ENCODE results near the gene CNTFR. TPM values are rescaled to one million over a fixed set of nuclear protein-coding genes. Genes with fewer than 3 reads are reported as not detected.

Gene CNTFR
- total RNA-seq, 2 donors from 2014 or later, result 1.6 to 16.8 TPM

DNA sequence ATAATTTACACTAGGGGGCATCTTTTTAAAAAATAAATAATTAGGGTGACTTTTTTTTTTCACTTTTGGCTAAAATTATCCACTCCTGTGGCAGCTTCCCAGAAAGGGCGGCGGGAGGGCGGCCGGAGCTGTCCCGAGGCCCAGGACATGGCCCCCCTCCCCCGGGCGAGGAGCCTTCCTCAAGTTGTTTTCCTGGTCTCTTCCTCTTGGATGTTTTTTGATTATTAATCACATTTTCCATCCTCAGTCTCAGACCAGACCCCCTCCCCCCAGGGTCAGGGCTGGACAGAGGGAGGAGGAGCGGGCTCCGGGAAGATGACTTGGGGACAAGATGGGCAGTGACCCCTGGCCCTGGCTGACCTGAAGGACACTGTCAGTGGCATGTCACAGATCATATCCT is 4.7 kb upstream of the CNTFR start:
- no peaks in the 10 kb centered on the region for H3K9me3 ChIP-seq
- H3K27ac ChIP-seq, result no peak overlapping the region
- H3K36me3 ChIP-seq (replicated peaks in 1 of 2; ENCODE audit: insufficient read depth in 1 of 2, low read depth in 2 of 2), result no peaks in the 10 kb centered on the region
- no peak for TF ChIP-seq POLR2A (IDR thresholded peaks at IDR 0.05)
- TF ChIP-seq, protein P1, sequence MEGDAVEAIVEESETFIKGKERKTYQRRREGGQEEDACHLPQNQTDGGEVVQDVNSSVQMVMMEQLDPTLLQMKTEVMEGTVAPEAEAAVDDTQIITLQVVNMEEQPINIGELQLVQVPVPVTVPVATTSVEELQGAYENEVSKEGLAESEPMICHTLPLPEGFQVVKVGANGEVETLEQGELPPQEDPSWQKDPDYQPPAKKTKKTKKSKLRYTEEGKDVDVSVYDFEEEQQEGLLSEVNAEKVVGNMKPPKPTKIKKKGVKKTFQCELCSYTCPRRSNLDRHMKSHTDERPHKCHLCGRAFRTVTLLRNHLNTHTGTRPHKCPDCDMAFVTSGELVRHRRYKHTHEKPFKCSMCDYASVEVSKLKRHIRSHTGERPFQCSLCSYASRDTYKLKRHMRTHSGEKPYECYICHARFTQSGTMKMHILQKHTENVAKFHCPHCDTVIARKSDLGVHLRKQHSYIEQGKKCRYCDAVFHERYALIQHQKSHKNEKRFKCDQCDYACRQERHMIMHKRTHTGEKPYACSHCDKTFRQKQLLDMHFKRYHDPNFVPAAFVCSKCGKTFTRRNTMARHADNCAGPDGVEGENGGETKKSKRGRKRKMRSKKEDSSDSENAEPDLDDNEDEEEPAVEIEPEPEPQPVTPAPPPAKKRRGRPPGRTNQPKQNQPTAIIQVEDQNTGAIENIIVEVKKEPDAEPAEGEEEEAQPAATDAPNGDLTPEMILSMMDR (IDR thresholded peaks at IDR 0.05), result no peak
- no peak overlapping the region for H3K4me3 ChIP-seq
- no peaks in the 10 kb centered on the region for H3K27me3 ChIP-seq
- DNase-seq (no peak), ATAC-seq (no peak)
- peaks cover 33% of the 10 kb centered on the region for H3K4me1 ChIP-seq
- 65 to 68% methylated on average over 9 of the region's 9 CpGs for WGBS, 2 donors
- intact Hi-C loops (cut with DNase I), result loop anchor here (5.0 to 10.0 kb wide), 2 partner anchors 159 to 187 kb away; no protein-coding TSS in a partner anchor

DNA sequence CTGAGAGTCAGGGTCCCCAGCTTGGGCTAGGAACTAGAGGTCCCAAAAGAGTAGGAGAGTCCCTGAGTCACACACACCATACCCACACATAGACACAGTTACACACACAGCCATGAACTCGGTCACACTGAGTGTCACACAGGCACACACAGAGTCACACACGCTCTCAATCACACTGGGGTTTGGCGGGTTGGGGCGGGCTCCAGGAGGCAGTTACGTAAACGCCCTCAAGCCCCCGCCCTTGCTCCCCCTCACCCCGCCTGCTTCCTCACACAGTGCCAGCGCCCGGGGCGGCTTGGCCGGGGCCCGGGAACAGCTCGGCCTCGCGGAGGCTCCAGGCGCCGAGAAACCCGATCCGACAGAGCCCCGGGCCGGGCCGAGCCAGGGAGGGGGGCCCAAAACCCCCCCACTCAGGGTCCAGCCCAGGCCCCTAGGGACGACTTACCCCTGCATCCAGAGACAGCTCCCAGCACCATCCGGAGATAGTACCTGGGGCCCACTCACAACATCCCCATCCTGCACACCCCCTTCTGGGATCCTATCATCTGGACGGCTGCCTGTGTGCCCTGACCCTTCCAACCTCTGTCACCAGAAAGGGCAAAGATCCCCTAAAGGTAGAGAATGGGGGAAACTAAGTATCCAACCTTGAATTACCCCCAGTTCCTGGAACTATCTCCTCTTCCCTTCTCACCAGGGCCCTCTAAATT is 3.5 kb upstream of the CNTFR start:
- H3K27me3 ChIP-seq, result peaks cover 0 to 3% of the 10 kb centered on the region in 2 donors

DNA sequence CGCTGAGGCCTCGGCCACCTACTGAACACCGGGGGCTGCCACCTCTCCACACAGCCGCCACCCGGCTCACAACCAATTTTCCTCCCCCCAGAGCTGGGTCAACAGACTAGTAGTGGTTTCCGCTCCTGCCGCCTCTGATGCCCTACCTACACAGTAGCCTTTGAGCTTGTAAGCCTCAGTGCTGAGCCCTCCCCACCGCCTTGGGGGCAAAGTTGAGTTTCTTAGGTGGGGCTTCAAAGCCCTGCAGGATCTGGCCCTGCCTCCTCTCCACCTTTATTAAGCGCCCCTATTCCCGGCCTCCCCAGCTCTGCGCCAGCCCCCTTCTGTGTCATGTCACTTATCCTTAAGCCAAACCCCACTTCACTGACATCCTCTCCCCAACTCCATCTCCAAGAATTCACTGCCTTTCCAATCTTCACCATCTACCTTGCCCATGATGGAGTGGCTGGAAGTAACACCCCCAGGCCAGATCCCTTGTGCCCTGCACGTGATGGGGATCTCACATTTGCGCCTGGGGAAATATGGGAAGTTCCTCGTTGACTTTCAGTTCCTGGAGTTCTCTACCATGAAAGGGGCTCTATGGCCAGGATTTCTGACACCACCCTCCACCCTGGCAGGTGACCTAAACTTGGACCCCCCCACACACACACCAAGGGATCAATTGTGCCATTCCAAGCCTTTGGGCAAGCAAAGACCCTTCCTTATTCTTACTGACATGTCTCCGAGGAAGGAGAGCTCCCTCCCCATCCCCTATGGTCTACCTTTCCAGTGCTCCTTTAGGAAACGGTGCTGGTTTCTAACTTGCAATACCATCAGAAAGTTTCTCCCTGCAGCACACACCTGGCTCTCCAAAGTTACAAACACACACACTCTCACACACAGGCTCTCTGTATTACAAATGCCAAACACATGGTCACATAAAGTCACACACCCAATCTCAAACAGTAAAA is 2.7 kb upstream of the CNTFR start:
- Histone ChIP-seq H3K36me3 (replicated peaks in 1 of 2; ENCODE audit: insufficient read depth in 1 of 2, low read depth in 2 of 2) (no peaks in the 10 kb centered on the region), H3K4me1 (peaks cover 40% of the 10 kb centered on the region), H3K4me3 (no peak overlapping the region), H3K27me3 (peaks cover 0 to 3% of the 10 kb centered on the region in 2 donors), H3K9me3 (no peaks in the 10 kb centered on the region), H3K27ac (no peak overlapping the region)
- 32 to 35% methylated on average over 12 to 16 of the region's 16 CpGs for WGBS, 2 donors
- no peak for TF ChIP-seq POLR2A (IDR thresholded peaks at IDR 0.05)
- TF ChIP-seq, protein P1 (IDR thresholded peaks at IDR 0.05), result peak in 1 of 7 experiments; percentile 1
- DNase-seq, result no peak
- ATAC-seq, result no peak
- intact Hi-C loops (cut with DNase I), result loop anchor here (5.0 to 10.0 kb wide), 2 partner anchors 157 to 185 kb away; no protein-coding TSS in a partner anchor

More for the DNA sequence above, 3.5 kb upstream of the CNTFR start:
- no peaks in the 10 kb centered on the region for H3K9me3 ChIP-seq
- H3K36me3 ChIP-seq (replicated peaks in 1 of 2; ENCODE audit: insufficient read depth in 1 of 2, low read depth in 2 of 2), result no peaks in the 10 kb centered on the region
- peak in 3 of 4 donors; percentile 30 to 54 (median 47) for DNase-seq
- ATAC-seq, result peak; percentile 32
- intact Hi-C loops (cut with DNase I), result loop anchor here (5.0 to 10.0 kb wide), 2 partner anchors 158 to 186 kb away; no protein-coding TSS in a partner anchor
- TF ChIP-seq POLR2A (IDR thresholded peaks at IDR 0.05), result no peak
- TF ChIP-seq, protein P1 (IDR thresholded peaks at IDR 0.05), result no peak
- peaks cover 40% of the 10 kb centered on the region for H3K4me1 ChIP-seq
- no peak overlapping the region for H3K27ac ChIP-seq
- 10 to 34% methylated on average over 3 to 26 of the region's 26 CpGs for WGBS, 2 donors
- no peak overlapping the region for H3K4me3 ChIP-seq

DNA sequence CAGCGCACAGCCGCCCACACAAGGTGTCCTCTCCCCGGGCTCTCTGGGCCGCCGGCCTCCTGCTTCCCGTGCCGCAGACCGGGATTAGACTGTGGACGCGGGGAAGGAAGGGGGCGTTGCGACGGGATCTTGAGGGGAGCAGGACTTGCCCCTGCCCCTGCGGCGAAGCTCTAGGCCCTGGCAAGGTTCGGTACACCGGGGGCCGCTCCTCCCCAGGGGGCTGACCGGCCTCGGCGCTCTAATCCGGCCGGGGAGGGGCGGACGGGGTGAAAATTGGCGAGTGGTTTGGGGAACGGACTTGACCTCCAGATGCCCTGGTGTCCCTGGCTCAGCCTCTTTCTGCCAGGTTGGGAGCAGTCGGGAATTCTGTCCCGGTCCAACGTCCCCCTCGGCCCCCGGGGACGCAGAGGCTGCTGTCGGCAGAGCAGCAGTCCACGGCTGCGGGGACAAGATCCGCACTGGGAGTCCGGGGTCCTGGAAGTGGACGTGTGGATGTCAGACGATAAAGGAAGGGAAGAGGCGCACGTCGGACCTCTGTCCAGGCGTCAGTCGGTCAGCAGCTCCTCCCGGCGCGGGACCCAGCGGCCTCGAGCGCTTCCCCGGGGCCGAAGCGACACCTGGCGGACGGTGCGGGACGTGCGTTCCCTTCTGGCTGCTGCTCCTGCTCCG is 1.9 kb upstream of the CNTFR start:
- intact Hi-C loops (cut with DNase I), result loop anchor here (5.0 to 10.0 kb wide), 2 partner anchors 157 to 184 kb away; no protein-coding TSS in a partner anchor
- Histone ChIP-seq H3K4me3 (no peak overlapping the region), H3K36me3 (replicated peaks in 1 of 2; ENCODE audit: insufficient read depth in 1 of 2, low read depth in 2 of 2) (no peaks in the 10 kb centered on the region), H3K27me3 (peaks cover 3 to 4% of the 10 kb centered on the region in 2 donors), H3K4me1 (peaks cover 40% of the 10 kb centered on the region), H3K27ac (no peak overlapping the region), H3K9me3 (no peaks in the 10 kb centered on the region)
- DNase-seq, result peak; percentile 80 to 86 (median 84)
- WGBS, 2 donors, result 0 to 7% methylated on average over 1 to 60 of the region's 60 CpGs
- TF ChIP-seq, protein P1 (IDR thresholded peaks at IDR 0.05), result peak; percentile 84 to 91 (median 89)
- no peak for TF ChIP-seq POLR2A (IDR thresholded peaks at IDR 0.05)
- peak; percentile 89 for ATAC-seq

Data from body of pancreas (tissue), 4 donors.